Measurements from ENCODE around the gene CARNS1. TPM values are rescaled to one million over a fixed set of nuclear protein-coding genes. Genes with fewer than 3 reads are reported as not detected.

The CARNS1 gene
- total RNA-seq, 2 experiments from 2014 or later, result 6.2 to 6.9 TPM

DNA sequence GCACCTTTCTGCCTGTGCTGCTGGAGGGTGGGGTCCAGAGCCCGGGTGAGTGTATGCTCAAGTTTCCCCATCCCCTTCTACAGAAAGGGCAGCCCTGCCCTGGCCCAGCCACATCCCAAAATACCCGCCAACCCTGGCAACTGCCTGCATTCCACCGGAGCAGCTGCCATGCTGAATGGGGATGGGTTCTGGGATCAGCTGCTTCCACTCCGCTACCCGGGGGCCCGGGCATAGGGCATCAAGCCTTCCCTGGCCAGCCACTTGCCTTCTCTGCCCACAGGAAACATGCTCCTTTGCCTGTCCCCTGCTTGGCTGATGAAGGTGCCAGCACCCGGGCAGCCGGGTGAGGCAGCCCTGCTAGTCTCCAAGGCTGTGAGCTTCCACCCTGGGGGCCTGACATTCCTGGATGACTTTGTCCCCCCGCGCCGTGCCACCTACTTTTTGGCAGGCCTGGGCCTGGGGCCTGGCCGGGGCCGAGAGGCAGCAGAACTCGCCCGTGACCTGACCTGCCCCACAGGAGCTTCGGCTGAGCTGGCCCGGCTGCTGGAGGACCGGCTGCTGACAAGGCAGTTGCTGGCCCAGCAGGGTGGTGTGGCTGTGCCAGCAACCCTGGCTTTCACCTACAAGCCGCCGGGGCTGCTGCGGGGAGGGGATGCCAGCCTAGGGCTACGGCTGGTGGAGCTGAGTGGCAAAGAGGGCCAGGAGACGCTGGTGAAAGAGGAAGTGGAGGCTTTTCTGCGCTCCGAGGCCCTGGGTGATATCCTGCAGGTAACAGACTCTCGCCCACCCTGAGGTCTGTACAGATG is 3.2 kb downstream of the CARNS1 start:
- H3K4me3 Mint-ChIP-seq, result peak overlapping the region; percentile 82

DNA sequence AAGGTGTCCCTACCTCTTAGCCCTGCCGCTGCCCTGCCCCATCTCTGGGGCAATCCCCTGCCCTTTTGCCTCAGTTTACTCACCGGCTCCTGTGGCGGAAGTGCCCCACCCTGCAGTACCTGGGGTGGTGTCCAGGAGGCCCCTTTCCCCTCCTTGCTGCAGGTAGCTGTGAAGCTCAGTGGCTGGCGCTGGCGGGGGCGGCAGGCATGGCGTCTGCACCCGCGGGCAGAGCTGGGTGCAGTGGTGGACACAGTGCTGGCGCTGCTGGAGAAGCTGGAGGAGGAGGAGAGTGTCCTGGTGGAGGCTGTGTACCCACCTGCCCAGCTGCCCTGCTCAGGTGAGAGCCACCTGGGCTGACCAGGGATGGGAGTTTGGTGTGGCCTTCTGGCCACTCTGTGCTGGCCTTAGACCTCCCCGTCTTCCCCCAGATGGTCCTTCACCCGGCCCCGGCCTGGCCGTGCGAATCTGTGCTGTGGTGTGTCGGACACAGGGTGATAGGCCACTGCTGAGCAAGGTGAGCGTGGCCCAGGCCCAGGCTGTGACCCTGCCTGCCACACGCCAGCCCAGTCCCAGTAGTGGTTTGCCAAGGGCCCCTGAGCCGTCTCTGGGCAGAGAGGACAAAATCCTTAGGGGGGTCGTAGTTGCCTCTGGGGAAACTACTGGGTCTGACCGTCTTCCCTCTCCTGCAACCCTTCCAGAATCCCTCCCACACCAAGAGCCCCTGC is 4.0 kb downstream of the CARNS1 start:
- TF ChIP-seq, protein P1, sequence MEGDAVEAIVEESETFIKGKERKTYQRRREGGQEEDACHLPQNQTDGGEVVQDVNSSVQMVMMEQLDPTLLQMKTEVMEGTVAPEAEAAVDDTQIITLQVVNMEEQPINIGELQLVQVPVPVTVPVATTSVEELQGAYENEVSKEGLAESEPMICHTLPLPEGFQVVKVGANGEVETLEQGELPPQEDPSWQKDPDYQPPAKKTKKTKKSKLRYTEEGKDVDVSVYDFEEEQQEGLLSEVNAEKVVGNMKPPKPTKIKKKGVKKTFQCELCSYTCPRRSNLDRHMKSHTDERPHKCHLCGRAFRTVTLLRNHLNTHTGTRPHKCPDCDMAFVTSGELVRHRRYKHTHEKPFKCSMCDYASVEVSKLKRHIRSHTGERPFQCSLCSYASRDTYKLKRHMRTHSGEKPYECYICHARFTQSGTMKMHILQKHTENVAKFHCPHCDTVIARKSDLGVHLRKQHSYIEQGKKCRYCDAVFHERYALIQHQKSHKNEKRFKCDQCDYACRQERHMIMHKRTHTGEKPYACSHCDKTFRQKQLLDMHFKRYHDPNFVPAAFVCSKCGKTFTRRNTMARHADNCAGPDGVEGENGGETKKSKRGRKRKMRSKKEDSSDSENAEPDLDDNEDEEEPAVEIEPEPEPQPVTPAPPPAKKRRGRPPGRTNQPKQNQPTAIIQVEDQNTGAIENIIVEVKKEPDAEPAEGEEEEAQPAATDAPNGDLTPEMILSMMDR (IDR thresholded peaks at IDR 0.05), result no peak
- ATAC-seq, result no peak
- no peak for DNase-seq
- H3K27me3 Mint-ChIP-seq, result no peaks in the 10 kb centered on the region
- H3K9me3 Mint-ChIP-seq, result no peaks in the 10 kb centered on the region
- peak overlapping the region; percentile 82 for H3K4me3 Mint-ChIP-seq
- POLR2A ChIA-PET, result interaction anchor here (0.6 to 10.0 kb wide), 14 partner anchors 8 to 165 kb away, joined by 3 to 178 read pairs (median 10); partner anchors contain the start of genes AIP, GSTP1, POLD4 and PPP1CA
- H3K27ac Mint-ChIP-seq, result peak overlapping the region; percentile 89
- CTCF ChIA-PET, result interaction anchor here (0.6 to 3.5 kb wide), 7 partner anchors 8 to 211 kb away, joined by 3 to 21 read pairs (median 4); partner anchors contain the start of genes PITPNM1, PPP1CA and TBC1D10C
- peaks cover 52% of the 10 kb centered on the region for H3K4me1 Mint-ChIP-seq (ENCODE audit: low read depth)
- no peaks in the 10 kb centered on the region for H3K36me3 Mint-ChIP-seq (ENCODE audit: low read depth)
- intact Hi-C loops (cut with micrococcal nuclease), result no loop called here

More for the DNA sequence above, 3.2 kb downstream of the CARNS1 start:
- peak overlapping the region; percentile 89 for H3K27ac Mint-ChIP-seq
- DNase-seq (peak; percentile 54), ATAC-seq (no peak)
- intact Hi-C loops (cut with micrococcal nuclease), result no loop called here
- H3K27me3 Mint-ChIP-seq, result no peaks in the 10 kb centered on the region
- no peaks in the 10 kb centered on the region for H3K36me3 Mint-ChIP-seq (ENCODE audit: low read depth)
- H3K4me1 Mint-ChIP-seq (ENCODE audit: low read depth), result peaks cover 52% of the 10 kb centered on the region
- CTCF ChIA-PET, result interaction anchor here (0.6 to 3.5 kb wide), 8 partner anchors 11 to 212 kb away, joined by 3 to 21 read pairs (median 5); partner anchors contain the start of genes PITPNM1, POLD4, PPP1CA and TBC1D10C
- no peaks in the 10 kb centered on the region for H3K9me3 Mint-ChIP-seq
- POLR2A ChIA-PET, result interaction anchor here (0.6 to 10.0 kb wide), 10 partner anchors 10 to 178 kb away, joined by 3 to 178 read pairs (median 18); partner anchors contain the start of genes AIP, GSTP1, PPP1CA and PTPRCAP
- TF ChIP-seq, protein P1 (IDR thresholded peaks at IDR 0.05), result no peak

DNA sequence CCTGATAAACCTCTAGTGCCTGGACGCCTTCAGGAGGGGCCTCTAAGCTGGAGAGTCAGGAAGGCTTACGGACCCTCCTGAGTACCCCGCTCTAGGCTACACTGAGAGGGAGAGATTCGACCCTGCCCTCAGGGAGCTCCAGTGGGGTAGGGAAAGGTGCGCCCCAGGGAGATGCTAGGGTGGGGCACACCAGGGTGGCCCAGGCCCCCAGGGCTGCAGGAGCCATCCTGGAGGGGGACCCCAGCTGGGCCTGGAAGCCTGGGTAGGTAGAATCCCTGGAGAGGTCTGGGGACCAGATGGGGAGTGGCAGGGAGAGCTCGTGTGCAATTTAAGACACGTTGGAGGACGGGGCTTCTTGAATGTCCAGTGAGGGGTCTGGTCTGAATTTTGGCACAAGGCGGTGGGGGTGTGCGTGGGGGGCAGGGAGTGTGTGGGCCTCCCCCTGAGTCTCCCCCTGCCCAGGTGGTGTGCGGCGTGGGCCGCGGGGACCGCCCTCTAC is 4.7 kb downstream of the CARNS1 start:
- no peaks in the 10 kb centered on the region for H3K9me3 Mint-ChIP-seq
- ATAC-seq (no peak), DNase-seq (no peak)
- intact Hi-C loops (cut with micrococcal nuclease), result no loop called here
- ChIA-PET CTCF (interaction anchor here (0.9 to 3.5 kb wide), 6 partner anchors 9 to 86 kb away, joined by 4 to 21 read pairs (median 6); partner anchors contain the start of genes PITPNM1, PPP1CA, PTPRCAP and TBC1D10C), POLR2A (interaction anchor here (1.0 to 10.0 kb wide), 11 partner anchors 8 to 71 kb away, joined by 3 to 178 read pairs (median 18); partner anchors contain the start of genes AIP, PPP1CA, PTPRCAP and RPS6KB2)
- peak overlapping the region; percentile 82 for H3K4me3 Mint-ChIP-seq
- TF ChIP-seq, protein P1 (IDR thresholded peaks at IDR 0.05), result no peak
- no peaks in the 10 kb centered on the region for H3K36me3 Mint-ChIP-seq (ENCODE audit: low read depth)
- peak overlapping the region; percentile 89 for H3K27ac Mint-ChIP-seq
- peaks cover 48% of the 10 kb centered on the region for H3K4me1 Mint-ChIP-seq (ENCODE audit: low read depth)
- H3K27me3 Mint-ChIP-seq, result no peaks in the 10 kb centered on the region

DNA sequence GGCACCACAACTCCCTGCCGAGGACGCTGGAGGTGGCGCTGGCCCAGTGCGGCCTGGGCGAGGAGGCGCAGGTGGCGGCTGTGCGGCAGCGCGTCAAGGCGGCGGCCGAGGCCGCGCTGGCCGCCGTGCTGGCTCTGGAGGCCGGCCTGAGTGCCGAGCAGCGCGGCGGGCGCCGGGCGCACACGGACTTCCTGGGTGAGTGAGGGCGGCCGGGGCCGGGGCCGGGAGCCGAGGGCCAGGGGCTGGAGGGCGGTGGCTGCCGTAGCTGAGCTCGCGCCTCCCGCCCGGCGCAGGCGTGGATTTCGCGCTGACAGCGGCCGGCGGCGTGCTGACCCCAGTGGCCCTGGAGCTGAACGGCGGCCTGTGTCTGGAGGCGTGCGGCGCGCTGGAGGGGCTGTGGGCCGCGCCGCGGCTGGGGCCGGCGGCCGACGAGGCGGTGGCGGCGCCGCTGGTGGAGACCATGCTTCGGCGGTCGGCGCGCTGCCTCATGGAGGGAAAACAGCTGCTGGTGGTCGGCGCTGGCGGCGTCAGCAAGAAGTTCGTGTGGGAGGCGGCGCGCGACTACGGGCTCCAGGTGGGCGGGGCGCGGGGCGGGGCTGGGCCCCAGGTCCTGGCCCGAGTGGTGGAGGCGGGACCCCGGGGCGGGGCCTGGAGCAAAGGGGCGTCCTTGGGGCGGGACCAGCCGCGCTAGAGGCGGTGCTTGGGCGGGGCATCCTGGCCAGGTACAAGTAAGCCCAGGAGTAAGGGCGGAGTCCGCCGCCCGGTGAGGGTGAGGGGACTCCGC is 5.4 kb downstream of the CARNS1 start:
- ChIA-PET POLR2A (interaction anchor here (1.0 to 10.0 kb wide), 11 partner anchors 8 to 70 kb away, joined by 3 to 178 read pairs (median 8); partner anchors contain the start of genes AIP, PPP1CA, PTPRCAP and TBC1D10C), CTCF (interaction anchor here (0.8 to 3.5 kb wide), 7 partner anchors 10 to 85 kb away, joined by 4 to 21 read pairs (median 4); partner anchors contain the start of genes PITPNM1, PPP1CA, PTPRCAP and TBC1D10C)
- Mint-ChIP-seq H3K9me3 (no peaks in the 10 kb centered on the region), H3K27ac (peak overlapping the region; percentile 84), H3K36me3 (ENCODE audit: low read depth) (no peaks in the 10 kb centered on the region), H3K4me1 (ENCODE audit: low read depth) (peaks cover 48% of the 10 kb centered on the region), H3K4me3 (peak overlapping the region; percentile 82), H3K27me3 (no peaks in the 10 kb centered on the region)
- ATAC-seq (peak; percentile 91), DNase-seq (peak; percentile 99)
- intact Hi-C loops (cut with micrococcal nuclease), result no loop called here
- TF ChIP-seq, protein P1 (IDR thresholded peaks at IDR 0.05), result no peak

Data from activated CD8-positive, alpha-beta T cell treated with anti-CD3 and anti-CD28 coated beads for 36 hours (primary cell).